ENCODE results near the gene SLU7.

DNA sequence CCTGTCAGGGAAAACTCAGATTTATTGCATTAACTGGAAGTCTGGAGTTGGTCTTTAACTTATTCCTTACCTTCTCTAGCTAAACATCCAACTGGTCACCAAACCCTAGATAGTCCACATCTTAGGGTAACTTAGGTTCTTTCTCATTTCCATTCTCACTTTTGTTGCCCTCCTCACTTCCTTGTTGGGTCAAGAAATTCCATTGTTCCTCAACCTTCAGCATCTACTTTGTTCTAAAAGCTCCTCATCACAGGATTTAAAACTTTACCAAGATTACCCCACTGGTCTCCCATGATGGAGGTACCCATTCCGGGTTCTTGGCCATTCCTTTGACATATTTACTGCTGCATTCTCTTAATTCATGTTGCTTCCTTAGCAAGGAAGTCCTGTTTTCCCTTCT lies 34.9 kb upstream of the SLU7 start:
- no peak for TF ChIP-seq POLR2A (IDR thresholded peaks at IDR 0.05)
- no peak for TF ChIP-seq EP300 (IDR thresholded peaks at IDR 0.05)
- TF ChIP-seq, protein P1, sequence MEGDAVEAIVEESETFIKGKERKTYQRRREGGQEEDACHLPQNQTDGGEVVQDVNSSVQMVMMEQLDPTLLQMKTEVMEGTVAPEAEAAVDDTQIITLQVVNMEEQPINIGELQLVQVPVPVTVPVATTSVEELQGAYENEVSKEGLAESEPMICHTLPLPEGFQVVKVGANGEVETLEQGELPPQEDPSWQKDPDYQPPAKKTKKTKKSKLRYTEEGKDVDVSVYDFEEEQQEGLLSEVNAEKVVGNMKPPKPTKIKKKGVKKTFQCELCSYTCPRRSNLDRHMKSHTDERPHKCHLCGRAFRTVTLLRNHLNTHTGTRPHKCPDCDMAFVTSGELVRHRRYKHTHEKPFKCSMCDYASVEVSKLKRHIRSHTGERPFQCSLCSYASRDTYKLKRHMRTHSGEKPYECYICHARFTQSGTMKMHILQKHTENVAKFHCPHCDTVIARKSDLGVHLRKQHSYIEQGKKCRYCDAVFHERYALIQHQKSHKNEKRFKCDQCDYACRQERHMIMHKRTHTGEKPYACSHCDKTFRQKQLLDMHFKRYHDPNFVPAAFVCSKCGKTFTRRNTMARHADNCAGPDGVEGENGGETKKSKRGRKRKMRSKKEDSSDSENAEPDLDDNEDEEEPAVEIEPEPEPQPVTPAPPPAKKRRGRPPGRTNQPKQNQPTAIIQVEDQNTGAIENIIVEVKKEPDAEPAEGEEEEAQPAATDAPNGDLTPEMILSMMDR (IDR thresholded peaks at IDR 0.05): no peak
- TF ChIP-seq POLR2AphosphoS5 (IDR thresholded peaks at IDR 0.05): no peak
